Keratinocyte (primary cell): ENCODE results near the gene HS1BP3. TPM values are rescaled to one million over a fixed set of nuclear protein-coding genes. Genes with fewer than 3 reads are reported as not detected.

ENCODE experiments used
- DNase-seq: peaks from one replicate; pipeline ENCODE4 v3.0.0-alpha.2; 2011; ENCODE audit warnings: low read depth, missing footprints, low spot score
- FAIRE-seq: peaks from 2 replicates; lab custom pipeline; 2011; peaks lifted over from hg19 to GRCh38; lab: Jason Lieb, UNC
- H2AFZ ChIP-seq: 2 replicates; pipeline ENCODE4 v1.6.0; 2012; ENCODE audit warnings: low read length, control low read depth, inconsistent platforms; ENCODE audit not compliant: control insufficient read depth
- H3K27ac ChIP-seq: 2 replicates; pipeline ENCODE4 v1.5.1; 2011; ENCODE audit warnings: low read length; ENCODE audit not compliant: control insufficient read depth, insufficient read depth
- H3K27me3 ChIP-seq: 3 replicates; pipeline ENCODE4 v1.6.0; 2011; ENCODE audit warnings: low read length; ENCODE audit not compliant: control insufficient read depth, insufficient read depth; ENCODE audit errors: extremely low read depth
- H3K36me3 ChIP-seq, 2 experiments: 2 replicates in 1 of 2; 3 replicates in 1 of 2; pipeline ENCODE4 v1.5.1; 2011; ENCODE audit warnings: low read length in 2 of 2, mild to moderate bottlenecking in 1 of 2; ENCODE audit not compliant: control insufficient read depth in 2 of 2, insufficient read depth in 2 of 2; ENCODE audit errors: extremely low read depth in 1 of 2
- H3K4me1 ChIP-seq: 3 replicates; pipeline ENCODE4 v1.5.1; 2011; ENCODE audit warnings: low read length; ENCODE audit not compliant: control insufficient read depth, insufficient read depth; ENCODE audit errors: extremely low read depth
- H3K4me2 ChIP-seq: 3 replicates; pipeline ENCODE4 v1.6.0; 2011; ENCODE audit warnings: low read depth, low read length; ENCODE audit not compliant: control insufficient read depth, insufficient read depth; ENCODE audit errors: extremely low read depth
- H3K4me3 ChIP-seq, 3 experiments: fragments of 200-600 bp in 1 of 3; sonication (generic) in 1 of 3; 2 replicates in 2 of 3; 3 replicates in 1 of 3; pipeline ENCODE4 v1.5.1; 2011 to 2016; ENCODE audit warnings: low read length in 3 of 3, mild to moderate bottlenecking in 3 of 3, control low read depth in 2 of 3, inconsistent platforms in 1 of 3, low read depth in 1 of 3, mixed read lengths in 1 of 3, mixed run types in 1 of 3, moderate library complexity in 1 of 3; ENCODE audit not compliant: control insufficient read depth in 2 of 3, insufficient read depth in 2 of 3; ENCODE audit errors: extremely low read depth in 1 of 3
- H3K79me2 ChIP-seq: 2 replicates; pipeline ENCODE4 v1.6.0; 2012; ENCODE audit warnings: low read length; ENCODE audit not compliant: control insufficient read depth, insufficient read depth
- H3K9ac ChIP-seq: 3 replicates; pipeline ENCODE4 v1.6.0; 2011; ENCODE audit warnings: low read length; ENCODE audit not compliant: control insufficient read depth, insufficient read depth; ENCODE audit errors: extremely low read depth
- H3K9me1 ChIP-seq: 3 replicates; pipeline ENCODE4 v1.6.0; 2011; ENCODE audit warnings: low read length; ENCODE audit not compliant: control insufficient read depth, insufficient read depth; ENCODE audit errors: extremely low read depth
- H3K9me3 ChIP-seq: 2 replicates; pipeline ENCODE4 v1.5.1; 2012; ENCODE audit warnings: low read depth, low read length; ENCODE audit not compliant: control insufficient read depth
- H4K20me1 ChIP-seq: 3 replicates; pipeline ENCODE4 v1.6.0; 2011; ENCODE audit warnings: low read length; ENCODE audit not compliant: control insufficient read depth, insufficient read depth; ENCODE audit errors: extremely low read depth
- EZH2 ChIP-seq: IDR thresholded peaks from one replicate; pipeline ENCODE4 v1.6.1; 2012; ENCODE audit warnings: inconsistent platforms, mild to moderate bottlenecking, low read length, moderate library complexity
- dilution Hi-C: fragments of 300-500 bp; cut with MboI; formaldehyde crosslinking; loops from one replicate; pipeline ENCODE4 v1.7.0; 2020; ENCODE audit warnings: low sequenced_read_pairs; ENCODE audit not compliant: extremely low pct_ligation_motif_present
- polyA plus RNA-seq, 5 experiments: library from polyadenylated mRNA; depleted of rRNA in 3 of 5; stranded (reverse) in 3 of 5; stranded (forward) in 1 of 5; unstranded in 1 of 5; fragments of >200 nt; gene quantifications; 1 replicate in 1 of 5; 2 replicates in 3 of 5; 3 replicates in 1 of 5; pipeline versions ENCODE4 v1.2.1 to v1.2.3, GENCODE V29; 2011 to 2012; ENCODE audit warnings: missing spikeins in 2 of 5, low read depth in 1 of 5, low replicate concordance in 1 of 5
- TF ChIP-seq, protein P1 (sequence below), 3 experiments: IDR thresholded peaks in 1 of 3; conservative IDR thresholded peaks in 1 of 3; optimal IDR thresholded peaks in 1 of 3; 2 replicates in 2 of 3; 3 replicates in 1 of 3; pipeline versions ENCODE3 to v1.5.1; 2011; ENCODE audit warnings: low read length in 3 of 3, mild to moderate bottlenecking in 3 of 3, moderate library complexity in 2 of 3, control low read depth in 1 of 3, inconsistent platforms in 1 of 3; ENCODE audit not compliant: insufficient read depth in 2 of 3; ENCODE audit errors: extremely low read depth in 1 of 3

Gene HS1BP3
- polyA plus RNA-seq, 1 donor (not counting 4 experiments of a cell fraction or from before 2014, with no cell fraction given): 18.5 TPM

DNA sequence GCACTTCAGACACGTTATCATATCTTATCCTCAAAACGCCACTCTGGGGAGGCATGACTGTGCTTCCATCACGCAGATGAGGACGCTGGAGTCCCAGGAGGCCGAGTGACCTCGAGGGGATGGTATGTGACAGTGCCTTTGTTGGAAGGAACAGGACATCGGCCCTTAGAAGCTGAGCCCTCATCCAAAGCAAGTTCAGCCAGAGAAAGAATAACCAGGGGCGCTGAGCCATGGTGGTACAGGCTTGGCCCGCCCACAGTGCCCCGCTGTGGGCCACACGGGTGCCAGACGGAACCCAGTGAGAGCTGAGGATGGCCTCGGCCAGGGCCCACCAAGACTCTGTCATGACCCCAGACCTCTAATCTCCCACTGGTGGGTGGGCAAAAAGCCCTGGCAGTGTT, 31.3 kb downstream of the HS1BP3 start:
- H3K9ac ChIP-seq: no peak overlapping the region
- H3K4me2 ChIP-seq: no peak overlapping the region
- no peak overlapping the region for H3K27ac ChIP-seq

DNA sequence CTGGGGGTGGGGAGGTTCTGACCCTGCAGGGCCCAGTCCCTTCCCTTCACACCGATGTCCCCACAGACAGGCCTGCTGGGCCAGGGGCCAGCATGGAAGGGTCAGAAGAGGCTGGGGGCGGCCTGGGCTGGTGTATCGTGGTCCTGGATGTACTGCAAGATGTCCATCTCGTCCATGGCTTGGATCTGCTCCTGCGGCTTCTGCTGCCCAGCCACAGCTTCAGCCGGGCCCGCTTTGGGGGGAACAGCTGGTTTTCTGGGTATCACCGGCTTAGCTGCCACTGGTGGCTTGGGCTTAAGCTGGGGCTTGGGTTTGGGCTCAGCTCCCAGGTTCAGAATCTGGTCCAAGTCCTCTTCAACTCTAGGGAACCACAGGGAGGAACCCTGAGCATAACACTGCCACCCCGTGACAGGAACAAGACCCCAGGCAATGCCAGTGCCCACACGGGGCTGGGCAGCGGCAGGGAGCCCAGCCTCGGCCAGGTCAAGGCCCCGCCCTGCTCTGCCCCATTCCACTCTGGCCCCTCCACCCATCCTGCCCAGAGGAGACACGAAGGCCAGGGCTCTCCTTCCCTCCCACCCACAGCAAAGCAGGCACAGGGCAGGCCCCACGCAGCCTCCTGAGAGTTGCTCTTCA, 31.9 kb downstream of the HS1BP3 start:
- H3K4me2 ChIP-seq: no peak overlapping the region
- H3K27ac ChIP-seq: no peak overlapping the region
- peaks cover 18% of the 10 kb centered on the region for H3K4me1 ChIP-seq
- no peak for TF ChIP-seq EZH2
- TF ChIP-seq, protein P1, sequence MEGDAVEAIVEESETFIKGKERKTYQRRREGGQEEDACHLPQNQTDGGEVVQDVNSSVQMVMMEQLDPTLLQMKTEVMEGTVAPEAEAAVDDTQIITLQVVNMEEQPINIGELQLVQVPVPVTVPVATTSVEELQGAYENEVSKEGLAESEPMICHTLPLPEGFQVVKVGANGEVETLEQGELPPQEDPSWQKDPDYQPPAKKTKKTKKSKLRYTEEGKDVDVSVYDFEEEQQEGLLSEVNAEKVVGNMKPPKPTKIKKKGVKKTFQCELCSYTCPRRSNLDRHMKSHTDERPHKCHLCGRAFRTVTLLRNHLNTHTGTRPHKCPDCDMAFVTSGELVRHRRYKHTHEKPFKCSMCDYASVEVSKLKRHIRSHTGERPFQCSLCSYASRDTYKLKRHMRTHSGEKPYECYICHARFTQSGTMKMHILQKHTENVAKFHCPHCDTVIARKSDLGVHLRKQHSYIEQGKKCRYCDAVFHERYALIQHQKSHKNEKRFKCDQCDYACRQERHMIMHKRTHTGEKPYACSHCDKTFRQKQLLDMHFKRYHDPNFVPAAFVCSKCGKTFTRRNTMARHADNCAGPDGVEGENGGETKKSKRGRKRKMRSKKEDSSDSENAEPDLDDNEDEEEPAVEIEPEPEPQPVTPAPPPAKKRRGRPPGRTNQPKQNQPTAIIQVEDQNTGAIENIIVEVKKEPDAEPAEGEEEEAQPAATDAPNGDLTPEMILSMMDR (optimal IDR thresholded peaks at IDR 0.05 in 1 of 3, IDR thresholded peaks at IDR 0.05 in 1 of 3, conservative IDR thresholded peaks at IDR 0.05 in 1 of 3; ENCODE audit: extremely low read depth in 1 of 3, insufficient read depth in 2 of 3, low read length in 3 of 3): no peak
- H3K9ac ChIP-seq: no peak overlapping the region
- H3K79me2 ChIP-seq: no peaks in the 10 kb centered on the region
- H3K4me3 ChIP-seq: no peak overlapping the region
- H2AFZ ChIP-seq: no peak overlapping the region
- dilution Hi-C loops: no loop called here
- H3K9me1 ChIP-seq: no peaks in the 10 kb centered on the region
- no peaks in the 10 kb centered on the region for H3K27me3 ChIP-seq
- no peaks in the 10 kb centered on the region for H3K9me3 ChIP-seq
- DNase-seq: no peak
- peaks cover 2% of the 10 kb centered on the region for H4K20me1 ChIP-seq
- no peak for FAIRE-seq
- peaks cover 7 to 22% of the 10 kb centered on the region in 2 experiments for H3K36me3 ChIP-seq

More for the DNA sequence above, 31.3 kb downstream of the HS1BP3 start:
- no peak overlapping the region for H3K4me3 ChIP-seq
- TF ChIP-seq EZH2: no peak
- TF ChIP-seq, protein P1 (optimal IDR thresholded peaks at IDR 0.05 in 1 of 3, IDR thresholded peaks at IDR 0.05 in 1 of 3, conservative IDR thresholded peaks at IDR 0.05 in 1 of 3; ENCODE audit: extremely low read depth in 1 of 3, insufficient read depth in 2 of 3, low read length in 3 of 3): no peak
- FAIRE-seq (no peak), DNase-seq (no peak)
- H3K4me1 ChIP-seq: peaks cover 13% of the 10 kb centered on the region
- H3K27me3 ChIP-seq: no peaks in the 10 kb centered on the region
- no peaks in the 10 kb centered on the region for H3K9me1 ChIP-seq
- no peaks in the 10 kb centered on the region for H3K9me3 ChIP-seq
- peaks cover 7 to 26% of the 10 kb centered on the region in 2 experiments for H3K36me3 ChIP-seq
- dilution Hi-C loops: no loop called here
- H2AFZ ChIP-seq: no peak overlapping the region
- no peaks in the 10 kb centered on the region for H4K20me1 ChIP-seq
- no peaks in the 10 kb centered on the region for H3K79me2 ChIP-seq
